Endothelial cell of umbilical vein (primary cell): ENCODE results near the gene INPP4B. TPM values are rescaled to one million over a fixed set of nuclear protein-coding genes. Genes with fewer than 3 reads are reported as not detected.
A peak's percentile ranks its signal among the peaks of the same experiment; 100 is the strongest.

Experiments used
- BruUV-seq: library from RNA; stranded (reverse); fragments of 400-500 nt; replicated peaks from 2 replicates; lab custom pipeline; 2021; lab: Mats Ljungman, UMichigan
- CTCF ChIA-PET: fragments of 300-600, 350-600 bp; sonication (Branson Sonifier 250); formaldehyde crosslinking; loops from one replicate; lab custom pipeline; 2021; ENCODE audit warnings: antibody characterized with exemption, inconsistent platforms; lab: Charles Lee
- POLR2A ChIA-PET: fragments of 300-600, 350-600 bp; sonication (Branson Sonifier 250); formaldehyde crosslinking; loops from one replicate; lab custom pipeline; 2021; ENCODE audit warnings: antibody characterized with exemption, inconsistent platforms; lab: Charles Lee
- DNase-seq: peaks from one replicate; pipeline ENCODE4 v3.0.0-alpha.2; 2011; ENCODE audit warnings: low read depth, low spot score
- FAIRE-seq: peaks from 2 replicates; lab custom pipeline; 2011; peaks lifted over from hg19 to GRCh38; lab: Jason Lieb, UNC
- H2AFZ ChIP-seq: 2 replicates; pipeline ENCODE4 v1.6.0; 2012; ENCODE audit warnings: low read depth, low read length, control low read depth, inconsistent platforms
- H3K27ac ChIP-seq: 2 replicates; pipeline ENCODE4 v1.5.1; 2011; ENCODE audit warnings: low read depth, mild to moderate bottlenecking, control low read depth, low read length, moderate library complexity; ENCODE audit not compliant: insufficient read depth
- H3K27me3 ChIP-seq, 2 experiments: 2 replicates each; pipeline versions ENCODE4 v1.6.0 to v1.6.1; 2011; ENCODE audit warnings: low read length in 2 of 2, mixed read lengths in 1 of 2; ENCODE audit not compliant: control insufficient read depth in 2 of 2, insufficient read depth in 2 of 2
- H3K36me3 ChIP-seq, 2 experiments: 2 replicates in 1 of 2; 3 replicates in 1 of 2; pipeline ENCODE4 v1.5.1; 2011; ENCODE audit warnings: low read length in 2 of 2, mild to moderate bottlenecking in 1 of 2, moderate library complexity in 1 of 2; ENCODE audit not compliant: control insufficient read depth in 2 of 2, insufficient read depth in 2 of 2; ENCODE audit errors: extremely low read depth in 1 of 2
- H3K4me1 ChIP-seq: 3 replicates; pipeline ENCODE4 v1.5.1; 2011; ENCODE audit warnings: mild to moderate bottlenecking, low read length; ENCODE audit not compliant: control insufficient read depth, insufficient read depth; ENCODE audit errors: extremely low read depth
- H3K4me2 ChIP-seq: 2 replicates; pipeline ENCODE4 v1.6.1; 2011; ENCODE audit warnings: low read length, control low read depth, mixed read lengths; ENCODE audit not compliant: insufficient read depth
- H3K4me3 ChIP-seq, 3 experiments: fragments of 200-600 bp in 1 of 3; sonication (generic), shearing (Covaris generic) in 1 of 3; replicated peaks in 1 of 3; 2 replicates each; pipeline ENCODE4 v1.5.1; 2011 to 2016; ENCODE audit warnings: control low read depth in 3 of 3, low read length in 3 of 3, mild to moderate bottlenecking in 2 of 3, inconsistent platforms in 1 of 3, low read depth in 1 of 3, moderate library complexity in 1 of 3; ENCODE audit not compliant: insufficient read depth in 1 of 3
- H3K79me2 ChIP-seq: 2 replicates; pipeline ENCODE4 v1.6.0; 2012; ENCODE audit warnings: low read length, inconsistent platforms; ENCODE audit not compliant: control insufficient read depth, insufficient read depth
- H3K9ac ChIP-seq: replicated peaks from 2 replicates; pipeline ENCODE3; 2011; ENCODE audit warnings: low read length, control low read depth; ENCODE audit not compliant: insufficient read depth; ENCODE audit errors: extremely low read depth
- H3K9me1 ChIP-seq: replicated peaks from 3 replicates; pipeline ENCODE4 v1.6.0; 2011; ENCODE audit warnings: mild to moderate bottlenecking, low read length; ENCODE audit not compliant: control insufficient read depth, insufficient read depth; ENCODE audit errors: extremely low read depth
- H3K9me3 ChIP-seq: replicated peaks from 2 replicates; pipeline ENCODE4 v1.5.1; 2012; ENCODE audit warnings: low read length, inconsistent platforms; ENCODE audit not compliant: control insufficient read depth, insufficient read depth
- H4K20me1 ChIP-seq: replicated peaks from 2 replicates; pipeline ENCODE3; 2011; ENCODE audit warnings: mild to moderate bottlenecking, low read length; ENCODE audit not compliant: control insufficient read depth, insufficient read depth; ENCODE audit errors: extremely low read depth
- FOS ChIP-seq: IDR thresholded peaks from 2 replicates; pipeline ENCODE4 v1.6.1; 2011; ENCODE audit warnings: mild to moderate bottlenecking, low read length, moderate library complexity, borderline replicate concordance; ENCODE audit not compliant: insufficient read depth
- JUN ChIP-seq: IDR thresholded peaks from 2 replicates; pipeline ENCODE4 v1.6.1; 2011; ENCODE audit warnings: borderline replicate concordance, low read depth; ENCODE audit not compliant: insufficient read length, insufficient read depth
- MAX ChIP-seq: IDR thresholded peaks from 2 replicates; pipeline ENCODE4 v1.6.1; 2011; ENCODE audit not compliant: insufficient read depth, insufficient read length
- dilution Hi-C: fragments of 300-500 bp; cut with MboI; formaldehyde crosslinking; loops from one replicate; pipeline ENCODE4 v1.15.0; 2019; ENCODE audit warnings: low sequenced_read_pairs; ENCODE audit not compliant: extremely low pct_ligation_motif_present
- intact Hi-C: fragments of 100-400 bp; cut with micrococcal nuclease; formaldehyde crosslinking; loops from one replicate; pipeline ENCODE4 v1.10.0; 2022
- polyA plus RNA-seq, 4 experiments: library from polyadenylated mRNA; depleted of rRNA in 3 of 4; stranded (reverse) in 3 of 4; unstranded in 1 of 4; fragments of >200 nt; gene quantifications; 2 replicates each; pipeline versions ENCODE4 v1.2.1 to v1.2.3, GENCODE V29; 2011 to 2012; ENCODE audit warnings: missing spikeins in 1 of 4
- total RNA-seq: library from RNA; stranded (reverse); gene quantifications from 2 replicates; pipeline ENCODE4 v1.2.3, GENCODE V29; 2021

INPP4B gene
- total and polyA plus RNA-seq, 2 donors (not counting 3 experiments of a cell fraction or from before 2014, with no cell fraction given), result 0.41 to 3.1 TPM

- FAIRE-seq (peak; percentile 55), DNase-seq (peak; percentile 28)
- intact Hi-C loops, result no loop called here
- Histone ChIP-seq H3K4me3 (no peak overlapping the region), H3K9ac (no peak overlapping the region), H3K36me3 (no peaks in the 10 kb centered on the region), H3K27me3 (no peaks in the 10 kb centered on the region), H4K20me1 (no peaks in the 10 kb centered on the region), H3K9me3 (no peaks in the 10 kb centered on the region), H3K4me2 (no peak overlapping the region), H3K9me1 (no peaks in the 10 kb centered on the region), H3K4me1 (no peaks in the 10 kb centered on the region), H3K27ac (no peak overlapping the region), H2AFZ (no peak overlapping the region), H3K79me2 (no peaks in the 10 kb centered on the region)
- TF ChIP-seq MAX (no peak), JUN (no peak), FOS (peak; percentile 20)
- no TSS peak for BruUV-seq
- ChIA-PET CTCF (interaction anchor here (1.1 kb wide), 1 partner anchor 82 kb away, joined by 3 read pairs; no protein-coding TSS in a partner anchor), POLR2A (no interaction called here)
- dilution Hi-C loops, result no loop called here
Measured at GRCh38 chr4:142480244-142480643, 365.9 kb downstream of the INPP4B start.

- DNase-seq, result no peak
- dilution Hi-C loops (no loop called here), intact Hi-C loops (no loop called here)
- CTCF ChIA-PET, result interaction anchor here (1.3 kb wide), 1 partner anchor 17 kb away, joined by 3 read pairs; no protein-coding TSS in a partner anchor
- POLR2A ChIA-PET, result no interaction called here
- H3K27me3 ChIP-seq, result no peaks in the 10 kb centered on the region
- H3K9ac ChIP-seq, result no peak overlapping the region
- H3K4me3 ChIP-seq, result no peak overlapping the region
- no peak overlapping the region for H2AFZ ChIP-seq
- H3K9me1 ChIP-seq, result no peaks in the 10 kb centered on the region
- BruUV-seq, result no TSS peak
- FAIRE-seq, result no peak
- no peak overlapping the region for H3K4me2 ChIP-seq
- no peaks in the 10 kb centered on the region for H4K20me1 ChIP-seq
- no peaks in the 10 kb centered on the region for H3K4me1 ChIP-seq
- TF ChIP-seq MAX, result no peak
- peak; percentile 22 for TF ChIP-seq FOS
- H3K9me3 ChIP-seq, result no peaks in the 10 kb centered on the region
- H3K36me3 ChIP-seq, result no peaks in the 10 kb centered on the region
- H3K27ac ChIP-seq, result no peak overlapping the region
- no peaks in the 10 kb centered on the region for H3K79me2 ChIP-seq
Measured at GRCh38 chr4:142475663-142476062, 370.4 kb downstream of the INPP4B start.
